ENCODE measurements around the gene PRM3. TPM values are rescaled to one million over a fixed set of nuclear protein-coding genes. Genes with fewer than 3 reads are reported as not detected.

PRM3 gene
- total RNA-seq, 1 donor from 2014 or later = not detected

- no peak overlapping the region for H3K4me3 ChIP-seq
- H3K4me1 ChIP-seq = no peaks in the 10 kb centered on the region
- H3K27ac ChIP-seq = no peak overlapping the region
- intact Hi-C loops (cut with DNase I) = no loop called here
- H3K36me3 ChIP-seq = no peaks in the 10 kb centered on the region
- ATAC-seq (no peak), DNase-seq (no peak)
- no peak for TF ChIP-seq CTCF (IDR thresholded peaks at IDR 0.05)
- H3K9me3 ChIP-seq = no peaks in the 10 kb centered on the region
- no peaks in the 10 kb centered on the region for H3K27me3 ChIP-seq
These were observed 30.8 kb downstream of the PRM3 start for GRCh38 chr16:11242658-11243057.

GRCh38 chr16:11241480-11242204, 31.8 kb downstream of the PRM3 start:
- intact Hi-C loops (cut with DNase I) = no loop called here
- TF ChIP-seq CTCF (IDR thresholded peaks at IDR 0.05) = no peak
- ATAC-seq (no peak), DNase-seq (no peak)
- H3K4me1 ChIP-seq = peaks cover 4% of the 10 kb centered on the region
- no peak overlapping the region for H3K27ac ChIP-seq
- H3K9me3 ChIP-seq = no peaks in the 10 kb centered on the region
- no peaks in the 10 kb centered on the region for H3K36me3 ChIP-seq
- H3K27me3 ChIP-seq = no peaks in the 10 kb centered on the region
- no peak overlapping the region for H3K4me3 ChIP-seq

- no peaks in the 10 kb centered on the region for H3K9me3 ChIP-seq
- H3K27me3 ChIP-seq = no peaks in the 10 kb centered on the region
- no peak for DNase-seq
- no peak for ATAC-seq
- intact Hi-C loops (cut with DNase I) = no loop called here
- no peak for TF ChIP-seq CTCF (IDR thresholded peaks at IDR 0.05)
- H3K36me3 ChIP-seq = no peaks in the 10 kb centered on the region
- H3K4me3 ChIP-seq = no peak overlapping the region
- peaks cover 4% of the 10 kb centered on the region for H3K4me1 ChIP-seq
- no peak overlapping the region for H3K27ac ChIP-seq
These were observed 32.6 kb downstream of the PRM3 start for GRCh38 chr16:11240636-11241473.

- Histone ChIP-seq H3K36me3 (no peaks in the 10 kb centered on the region), H3K9me3 (no peaks in the 10 kb centered on the region), H3K4me1 (peaks cover 4% of the 10 kb centered on the region), H3K4me3 (no peak overlapping the region), H3K27ac (no peak overlapping the region), H3K27me3 (no peaks in the 10 kb centered on the region)
- TF ChIP-seq CTCF (IDR thresholded peaks at IDR 0.05) = no peak
- ATAC-seq (no peak), DNase-seq (no peak)
- intact Hi-C loops (cut with DNase I) = no loop called here
These were observed 33.5 kb downstream of the PRM3 start for GRCh38 chr16:11239644-11240632.

Data from upper lobe of right lung (tissue), 1 donor.